HG02870 (cell line): ENCODE data around the gene EFCAB9.
A peak's percentile ranks its signal among the peaks of the same experiment; 100 is the strongest.
"Not testable (repeated sequence)": the region's sequence is repeated elsewhere in the genome, so short reads cannot be mapped to it uniquely, and the experiment has no call there.

ENCODE experiments used
- ATAC-seq: cut with Tn5 transposase; IDR thresholded peaks from one replicate; pipeline ENCODE4 v1.9.1; 2021; ENCODE audit warnings: mild to moderate bottlenecking, moderate library complexity; ENCODE audit not compliant: unreplicated experiment

The EFCAB9 gene

GRCh38 chr5:172193872-172194271 is at the start of gene EFCAB9:
Gene EFCAB9, plus strand, starts transcription at chr5:172194172. Its CDS starts 1 bp downstream, at chr5:172194173.
- no peak for ATAC-seq

- no peak for ATAC-seq
Observed at GRCh38 chr5:172144291-172144815, 49.6 kb upstream of the EFCAB9 start.

GRCh38 chr5:172144931-172145869 is 48.8 kb upstream of the EFCAB9 start:
- no peak for ATAC-seq

- ATAC-seq = no peak
Observed at GRCh38 chr5:172145870-172146747, 47.9 kb upstream of the EFCAB9 start.

- ATAC-seq = no peak
Observed at GRCh38 chr5:172146748-172147092, 47.3 kb upstream of the EFCAB9 start.

GRCh38 chr5:172147857-172148256 is 46.1 kb upstream of the EFCAB9 start:
- no peak for ATAC-seq

- no peak for ATAC-seq
Observed at GRCh38 chr5:172148381-172148780, 45.6 kb upstream of the EFCAB9 start.

- no peak for ATAC-seq
Observed at GRCh38 chr5:172149073-172149472, 44.9 kb upstream of the EFCAB9 start.

- ATAC-seq = not testable (repeated sequence)
Observed at GRCh38 chr5:172149481-172149880, 44.5 kb upstream of the EFCAB9 start.

- ATAC-seq = peak; percentile 51
Observed at GRCh38 chr5:172150514-172151425, 43.2 kb upstream of the EFCAB9 start.

GRCh38 chr5:172151661-172152210 is 42.2 kb upstream of the EFCAB9 start:
- no peak for ATAC-seq

GRCh38 chr5:172153695-172154094 is 40.3 kb upstream of the EFCAB9 start:
- no peak for ATAC-seq

- not testable (repeated sequence) for ATAC-seq
Observed at GRCh38 chr5:172155101-172155500, 38.9 kb upstream of the EFCAB9 start.

GRCh38 chr5:172156541-172156994 is 37.4 kb upstream of the EFCAB9 start:
- no peak for ATAC-seq

- no peak for ATAC-seq
Observed at GRCh38 chr5:172159016-172159415, 35.0 kb upstream of the EFCAB9 start.

GRCh38 chr5:172160506-172160905 is 33.5 kb upstream of the EFCAB9 start:
- no peak for ATAC-seq

GRCh38 chr5:172162323-172162986 is 31.5 kb upstream of the EFCAB9 start:
- ATAC-seq = no peak

- ATAC-seq = no peak
Observed at GRCh38 chr5:172162987-172163343, 31.0 kb upstream of the EFCAB9 start.

GRCh38 chr5:172163346-172163745 is 30.6 kb upstream of the EFCAB9 start:
- no peak for ATAC-seq
